WTC11 (cell line): ENCODE measurements around the gene KCNIP3. TPM values are rescaled to one million over a fixed set of nuclear protein-coding genes. Genes with fewer than 3 reads are reported as not detected.

ENCODE experiments used
- ATAC-seq: fragments of 200-7000 bp; cut with Tn5 transposase; 2 replicates; pipeline ENCODE4 v1.10.0; 2021; ENCODE audit warnings: mild to moderate bottlenecking, moderate library complexity
- CTCF ChIA-PET: fragments of 300-600 bp; sonication (Branson Sonifier 250); formaldehyde crosslinking; loops from one replicate; lab custom pipeline; 2021; ENCODE audit warnings: antibody characterized with exemption; lab: Charles Lee
- POLR2A ChIA-PET: fragments of 350-600 bp; sonication (Branson Sonifier 250); formaldehyde crosslinking; loops from one replicate; lab custom pipeline; 2021; ENCODE audit warnings: antibody characterized with exemption; lab: Charles Lee
- DNase-seq: peaks from one replicate; pipeline ENCODE4 v3.0.0; 2021; ENCODE audit warnings: low spot score
- H3K27ac Mint-ChIP-seq: 2 replicates; pipeline ENCODE4 v1.8.0; 2021; ENCODE audit warnings: mixed read lengths
- H3K27me3 Mint-ChIP-seq: 2 replicates; pipeline ENCODE4 v1.8.0; 2021; ENCODE audit warnings: low read depth, mild to moderate bottlenecking, moderate library complexity, mixed read lengths
- H3K36me3 Mint-ChIP-seq: 2 replicates; pipeline ENCODE4 v1.8.0; 2021; ENCODE audit warnings: mixed read lengths
- H3K4me1 Mint-ChIP-seq: 2 replicates; pipeline ENCODE4 v1.8.0; 2022; ENCODE audit warnings: mixed read lengths
- H3K4me3 Mint-ChIP-seq: 2 replicates; pipeline ENCODE4 v1.8.0; 2021; ENCODE audit warnings: mild to moderate bottlenecking, moderate library complexity, mixed read lengths
- H3K9me3 Mint-ChIP-seq: 2 replicates; pipeline ENCODE4 v1.8.0; 2021; ENCODE audit warnings: mixed read lengths
- ATF2 ChIP-seq: sonication (generic); formaldehyde crosslinking; IDR thresholded peaks from 2 replicates; pipeline ENCODE4 v1.8.1; 2022; ENCODE audit warnings: low read depth, missing genetic modification reagents, borderline replicate concordance
- ATF6 ChIP-seq: sonication (generic); formaldehyde crosslinking; IDR thresholded peaks from 2 replicates; pipeline ENCODE4 v1.8.1; 2023; ENCODE audit warnings: mild to moderate bottlenecking, missing genetic modification reagents
- ELF4 ChIP-seq: sonication (generic); formaldehyde crosslinking; IDR thresholded peaks from 2 replicates; pipeline ENCODE4 v1.8.1; 2022; ENCODE audit warnings: low read depth, mild to moderate bottlenecking, moderate library complexity, missing genetic modification reagents
- GTF2I ChIP-seq: fragments of 250-450 bp; sonication (Bioruptor Pico); conservative IDR thresholded peaks from 2 replicates; pipeline ENCODE4 v1.4.0; 2021; ENCODE audit warnings: mild to moderate bottlenecking
- IRF2 ChIP-seq: sonication (generic); formaldehyde crosslinking; IDR thresholded peaks from 2 replicates; pipeline ENCODE4 v1.8.0; 2022; ENCODE audit warnings: low read depth, missing genetic modification reagents, borderline replicate concordance
- MYBL2 ChIP-seq: sonication (generic); formaldehyde crosslinking; IDR thresholded peaks from 2 replicates; pipeline ENCODE4 v1.8.1; 2023; ENCODE audit warnings: mild to moderate bottlenecking, moderate library complexity, missing genetic modification reagents
- NR3C1 ChIP-seq: sonication (generic); formaldehyde crosslinking; conservative IDR thresholded peaks from 2 replicates; pipeline ENCODE4 v1.8.1; 2023; ENCODE audit warnings: low read depth, mild to moderate bottlenecking, missing genetic modification reagents
- SMAD4 ChIP-seq: sonication (generic); formaldehyde crosslinking; IDR thresholded peaks from 2 replicates; pipeline ENCODE4 v1.8.0; 2022; ENCODE audit warnings: mild to moderate bottlenecking, missing genetic modification reagents
- STAT6 ChIP-seq: sonication (generic); formaldehyde crosslinking; conservative IDR thresholded peaks from 2 replicates; pipeline ENCODE4 v1.8.1; 2023; ENCODE audit warnings: mild to moderate bottlenecking, low read depth, missing genetic modification reagents, moderate library complexity
- ZBTB21 ChIP-seq: sonication (generic); formaldehyde crosslinking; IDR thresholded peaks from 2 replicates; pipeline ENCODE4 v1.8.1; 2023; ENCODE audit warnings: mild to moderate bottlenecking, missing genetic modification reagents, borderline replicate concordance
- ZNF121 ChIP-seq: sonication (generic); formaldehyde crosslinking; IDR thresholded peaks from 2 replicates; pipeline ENCODE4 v1.8.0; 2023; ENCODE audit warnings: missing genetic modification reagents
- ZNF232 ChIP-seq: sonication (generic); formaldehyde crosslinking; IDR thresholded peaks from 2 replicates; pipeline ENCODE4 v1.8.0; 2022; ENCODE audit warnings: mild to moderate bottlenecking, missing genetic modification reagents
- ZNF263 ChIP-seq: sonication (generic); formaldehyde crosslinking; IDR thresholded peaks from 2 replicates; pipeline ENCODE4 v1.8.1; 2022; ENCODE audit warnings: low read depth, mild to moderate bottlenecking, moderate library complexity, missing genetic modification reagents
- ZNF317 ChIP-seq: sonication (generic); formaldehyde crosslinking; IDR thresholded peaks from 2 replicates; pipeline ENCODE4 v1.8.1; 2023; ENCODE audit warnings: low read depth, mild to moderate bottlenecking, moderate library complexity, missing genetic modification reagents, borderline replicate concordance
- ZNF396 ChIP-seq: fragments of 250-450 bp; sonication (Bioruptor Pico); IDR thresholded peaks from 2 replicates; pipeline ENCODE4 v1.8.0; 2021; ENCODE audit warnings: mild to moderate bottlenecking, moderate library complexity, borderline replicate concordance
- ZSCAN18 ChIP-seq: fragments of 250-450 bp; sonication (Bioruptor Pico); IDR thresholded peaks from 2 replicates; pipeline ENCODE4 v2.1.2; 2022; ENCODE audit warnings: mild to moderate bottlenecking, moderate library complexity
- total RNA-seq: library from RNA; stranded (reverse); gene quantifications from 3 replicates; pipeline ENCODE4 v1.2.3, GENCODE V29; 2021
- TF ChIP-seq, protein P1 (sequence below): sonication (generic); formaldehyde crosslinking; IDR thresholded peaks from 2 replicates; pipeline ENCODE4 v1.8.1; 2022; ENCODE audit warnings: mild to moderate bottlenecking, missing genetic modification reagents, moderate library complexity, borderline replicate concordance
- TF ChIP-seq, protein P2 (sequence below): fragments of 250-450 bp; sonication (Bioruptor Pico); IDR thresholded peaks from 2 replicates; pipeline ENCODE4 v1.9.0; 2021; ENCODE audit warnings: mild to moderate bottlenecking, borderline replicate concordance
- TF ChIP-seq, protein P3 (sequence below): sonication (generic); formaldehyde crosslinking; IDR thresholded peaks from 2 replicates; pipeline ENCODE4 v1.8.0; 2023; ENCODE audit warnings: missing genetic modification reagents

Gene KCNIP3
- total RNA-seq, 1 experiment from 2014 or later, result 2.1 TPM

DNA sequence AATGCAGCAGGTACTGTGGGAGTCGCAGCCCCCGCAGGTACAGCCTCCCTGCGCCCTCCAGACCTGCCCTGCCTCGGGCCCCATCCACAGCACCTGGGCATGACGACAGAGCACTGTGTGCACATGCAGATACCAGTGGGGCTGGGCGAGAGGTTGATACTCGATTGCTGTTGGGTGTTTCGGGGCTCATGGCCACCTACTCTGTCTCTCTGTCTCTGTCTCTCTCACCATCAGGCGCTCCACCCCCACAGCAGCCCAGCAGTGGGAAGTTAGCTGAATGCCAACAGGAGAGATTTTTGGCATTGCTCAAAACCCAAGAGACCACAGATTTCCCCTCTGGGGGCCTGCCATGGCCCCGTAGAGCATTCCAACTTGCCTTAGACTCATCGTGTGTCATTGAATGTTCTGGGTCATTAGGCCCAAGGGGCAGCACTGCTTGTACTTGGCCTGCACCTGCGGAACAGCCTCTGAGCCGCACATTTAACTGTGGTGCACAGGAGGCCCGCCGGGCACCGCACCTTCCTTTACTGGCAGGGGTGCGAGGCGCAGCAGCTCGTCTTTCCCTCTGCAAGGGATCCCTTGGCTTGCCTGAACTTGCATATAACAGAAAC lies 18.8 kb downstream of the KCNIP3 start:
- H3K36me3 Mint-ChIP-seq, result no peaks in the 10 kb centered on the region
- TF ChIP-seq ELF4 (CRISPR knock-in tag) (no peak), STAT6 (CRISPR knock-in tag) (no peak), ATF6 (CRISPR knock-in tag) (no peak), GTF2I (no peak), NR3C1 (no peak), ZNF317 (CRISPR knock-in tag) (no peak), SMAD4 (no peak), ZNF396 (no peak), ZBTB21 (CRISPR knock-in tag) (no peak)
- TF ChIP-seq, protein P1, sequence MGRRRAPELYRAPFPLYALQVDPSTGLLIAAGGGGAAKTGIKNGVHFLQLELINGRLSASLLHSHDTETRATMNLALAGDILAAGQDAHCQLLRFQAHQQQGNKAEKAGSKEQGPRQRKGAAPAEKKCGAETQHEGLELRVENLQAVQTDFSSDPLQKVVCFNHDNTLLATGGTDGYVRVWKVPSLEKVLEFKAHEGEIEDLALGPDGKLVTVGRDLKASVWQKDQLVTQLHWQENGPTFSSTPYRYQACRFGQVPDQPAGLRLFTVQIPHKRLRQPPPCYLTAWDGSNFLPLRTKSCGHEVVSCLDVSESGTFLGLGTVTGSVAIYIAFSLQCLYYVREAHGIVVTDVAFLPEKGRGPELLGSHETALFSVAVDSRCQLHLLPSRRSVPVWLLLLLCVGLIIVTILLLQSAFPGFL (CRISPR knock-in tag), result no peak
- DNase-seq (no peak), ATAC-seq (no peak)
- CTCF ChIA-PET, result interaction anchor here (1.0 to 5.8 kb wide), 5 partner anchors 14 to 84 kb away, joined by 4 to 107 read pairs (median 5); partner anchors contain the start of gene PROM2
- no peaks in the 10 kb centered on the region for H3K27me3 Mint-ChIP-seq
- POLR2A ChIA-PET, result no interaction called here
- no peaks in the 10 kb centered on the region for H3K9me3 Mint-ChIP-seq
- no peak overlapping the region for H3K4me3 Mint-ChIP-seq
- no peak overlapping the region for H3K27ac Mint-ChIP-seq
- peaks cover 3% of the 10 kb centered on the region for H3K4me1 Mint-ChIP-seq

DNA sequence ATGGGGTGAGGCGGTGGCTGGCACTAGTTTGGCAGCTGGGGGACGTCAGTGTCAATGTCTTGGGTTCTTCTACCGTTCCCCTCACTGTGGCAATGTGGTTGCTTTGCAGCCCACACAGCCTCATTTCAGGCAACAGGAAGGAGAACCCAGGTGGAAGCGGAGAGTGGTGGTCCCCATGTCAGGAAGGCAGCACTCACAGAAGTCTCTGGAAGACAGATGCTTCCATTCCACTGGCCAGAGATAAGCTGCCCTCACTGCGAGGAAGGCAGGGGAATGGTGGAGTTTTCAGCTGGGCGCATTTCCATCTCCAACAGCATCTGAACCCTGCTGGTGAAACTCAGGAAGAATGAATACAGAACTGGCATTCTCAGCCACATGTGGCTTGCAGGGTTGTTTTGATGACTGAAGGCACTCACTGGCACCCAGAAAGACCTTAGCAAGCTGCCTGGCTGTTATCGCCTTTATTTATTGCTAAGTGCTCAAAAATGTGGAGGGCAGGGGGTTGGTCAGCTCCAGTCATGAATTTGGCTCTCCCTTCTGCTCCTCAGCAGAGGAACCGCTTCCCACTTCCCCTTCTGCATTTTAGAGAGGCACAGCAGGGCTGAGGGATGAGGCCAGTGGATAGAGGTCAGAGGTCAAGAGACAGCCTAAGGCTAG lies 19.4 kb downstream of the KCNIP3 start:
- H3K9me3 Mint-ChIP-seq, result no peaks in the 10 kb centered on the region
- DNase-seq (no peak), ATAC-seq (no peak)
- H3K4me3 Mint-ChIP-seq, result no peak overlapping the region
- H3K4me1 Mint-ChIP-seq, result peaks cover 3% of the 10 kb centered on the region
- POLR2A ChIA-PET, result no interaction called here
- H3K36me3 Mint-ChIP-seq, result no peaks in the 10 kb centered on the region
- no peak overlapping the region for H3K27ac Mint-ChIP-seq
- no peaks in the 10 kb centered on the region for H3K27me3 Mint-ChIP-seq
- CTCF ChIA-PET, result interaction anchor here (0.9 to 5.8 kb wide), 4 partner anchors 13 to 85 kb away, joined by 4 to 107 read pairs (median 5); no protein-coding TSS in a partner anchor
- TF ChIP-seq ZSCAN18 (no peak), ATF2 (CRISPR knock-in tag) (no peak), IRF2 (CRISPR knock-in tag) (no peak), ZNF263 (CRISPR knock-in tag) (no peak), ZNF232 (CRISPR knock-in tag) (no peak), ZNF121 (no peak), MYBL2 (CRISPR knock-in tag) (no peak)
- TF ChIP-seq, protein P2, sequence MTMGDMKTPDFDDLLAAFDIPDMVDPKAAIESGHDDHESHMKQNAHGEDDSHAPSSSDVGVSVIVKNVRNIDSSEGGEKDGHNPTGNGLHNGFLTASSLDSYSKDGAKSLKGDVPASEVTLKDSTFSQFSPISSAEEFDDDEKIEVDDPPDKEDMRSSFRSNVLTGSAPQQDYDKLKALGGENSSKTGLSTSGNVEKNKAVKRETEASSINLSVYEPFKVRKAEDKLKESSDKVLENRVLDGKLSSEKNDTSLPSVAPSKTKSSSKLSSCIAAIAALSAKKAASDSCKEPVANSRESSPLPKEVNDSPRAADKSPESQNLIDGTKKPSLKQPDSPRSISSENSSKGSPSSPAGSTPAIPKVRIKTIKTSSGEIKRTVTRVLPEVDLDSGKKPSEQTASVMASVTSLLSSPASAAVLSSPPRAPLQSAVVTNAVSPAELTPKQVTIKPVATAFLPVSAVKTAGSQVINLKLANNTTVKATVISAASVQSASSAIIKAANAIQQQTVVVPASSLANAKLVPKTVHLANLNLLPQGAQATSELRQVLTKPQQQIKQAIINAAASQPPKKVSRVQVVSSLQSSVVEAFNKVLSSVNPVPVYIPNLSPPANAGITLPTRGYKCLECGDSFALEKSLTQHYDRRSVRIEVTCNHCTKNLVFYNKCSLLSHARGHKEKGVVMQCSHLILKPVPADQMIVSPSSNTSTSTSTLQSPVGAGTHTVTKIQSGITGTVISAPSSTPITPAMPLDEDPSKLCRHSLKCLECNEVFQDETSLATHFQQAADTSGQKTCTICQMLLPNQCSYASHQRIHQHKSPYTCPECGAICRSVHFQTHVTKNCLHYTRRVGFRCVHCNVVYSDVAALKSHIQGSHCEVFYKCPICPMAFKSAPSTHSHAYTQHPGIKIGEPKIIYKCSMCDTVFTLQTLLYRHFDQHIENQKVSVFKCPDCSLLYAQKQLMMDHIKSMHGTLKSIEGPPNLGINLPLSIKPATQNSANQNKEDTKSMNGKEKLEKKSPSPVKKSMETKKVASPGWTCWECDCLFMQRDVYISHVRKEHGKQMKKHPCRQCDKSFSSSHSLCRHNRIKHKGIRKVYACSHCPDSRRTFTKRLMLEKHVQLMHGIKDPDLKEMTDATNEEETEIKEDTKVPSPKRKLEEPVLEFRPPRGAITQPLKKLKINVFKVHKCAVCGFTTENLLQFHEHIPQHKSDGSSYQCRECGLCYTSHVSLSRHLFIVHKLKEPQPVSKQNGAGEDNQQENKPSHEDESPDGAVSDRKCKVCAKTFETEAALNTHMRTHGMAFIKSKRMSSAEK (CRISPR knock-in tag), result no peak
- TF ChIP-seq, protein P3, sequence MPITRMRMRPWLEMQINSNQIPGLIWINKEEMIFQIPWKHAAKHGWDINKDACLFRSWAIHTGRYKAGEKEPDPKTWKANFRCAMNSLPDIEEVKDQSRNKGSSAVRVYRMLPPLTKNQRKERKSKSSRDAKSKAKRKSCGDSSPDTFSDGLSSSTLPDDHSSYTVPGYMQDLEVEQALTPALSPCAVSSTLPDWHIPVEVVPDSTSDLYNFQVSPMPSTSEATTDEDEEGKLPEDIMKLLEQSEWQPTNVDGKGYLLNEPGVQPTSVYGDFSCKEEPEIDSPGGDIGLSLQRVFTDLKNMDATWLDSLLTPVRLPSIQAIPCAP, result no peak
